SHP77 treated with DMSO at 0.1 percent for 48 hours (cell line): ENCODE results near the gene TBL1X.
"Not testable (repeated sequence)": the region's sequence is repeated elsewhere in the genome, so short reads cannot be mapped to it uniquely, and the experiment has no call there.

Experiments used
- DNase-seq: peaks from one replicate; lab custom pipeline; 2025; lab: John Stamatoyannopoulos, UW

Gene TBL1X

DNA sequence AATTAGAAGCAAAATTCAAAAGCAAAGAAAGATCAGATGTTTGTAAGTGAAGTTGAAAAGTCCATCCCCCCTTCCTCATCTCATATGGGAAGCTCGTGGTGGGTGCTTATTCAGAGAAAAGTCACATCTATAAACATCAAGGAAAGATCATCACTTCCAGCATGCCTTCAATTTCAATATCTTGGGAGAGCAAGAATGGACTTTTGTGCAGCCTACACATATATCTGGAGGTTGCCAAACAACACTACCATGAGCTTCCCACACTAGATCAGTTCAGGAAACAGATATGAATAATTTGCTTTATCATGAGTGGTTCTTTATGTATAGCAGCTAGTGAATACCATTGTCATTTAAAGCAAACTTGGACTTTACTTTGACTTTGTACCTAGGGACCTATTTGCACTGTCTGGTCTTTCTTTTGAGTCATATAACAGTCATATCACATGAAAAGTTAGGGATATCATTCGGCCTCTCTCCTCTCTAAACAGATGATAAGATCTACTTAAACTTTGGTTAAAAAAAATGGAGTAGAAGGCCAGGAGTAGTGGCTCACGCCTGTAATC, 5.6 kb upstream of the TBL1X start:
- DNase-seq: no peak

DNA sequence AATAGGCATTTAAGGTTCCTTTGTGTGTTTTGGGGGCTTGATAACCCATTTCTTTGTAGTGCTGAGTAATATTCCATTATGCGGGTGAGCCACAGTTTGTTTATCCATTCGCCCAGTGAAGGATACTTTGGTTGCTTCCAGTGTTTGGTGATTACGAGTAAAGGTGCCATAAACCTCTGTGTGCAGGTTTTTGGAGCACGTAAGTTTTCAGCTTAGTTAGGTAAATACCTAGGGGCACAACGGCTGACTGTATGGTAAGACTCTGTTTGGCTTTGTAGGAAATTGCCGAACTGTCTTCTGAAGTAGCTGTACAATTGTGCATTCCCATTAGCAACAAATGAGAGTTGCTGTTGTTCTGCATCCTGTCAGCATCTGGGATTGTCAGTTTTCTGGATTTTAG, 3.8 kb upstream of the TBL1X start:
- no peak for DNase-seq

DNA sequence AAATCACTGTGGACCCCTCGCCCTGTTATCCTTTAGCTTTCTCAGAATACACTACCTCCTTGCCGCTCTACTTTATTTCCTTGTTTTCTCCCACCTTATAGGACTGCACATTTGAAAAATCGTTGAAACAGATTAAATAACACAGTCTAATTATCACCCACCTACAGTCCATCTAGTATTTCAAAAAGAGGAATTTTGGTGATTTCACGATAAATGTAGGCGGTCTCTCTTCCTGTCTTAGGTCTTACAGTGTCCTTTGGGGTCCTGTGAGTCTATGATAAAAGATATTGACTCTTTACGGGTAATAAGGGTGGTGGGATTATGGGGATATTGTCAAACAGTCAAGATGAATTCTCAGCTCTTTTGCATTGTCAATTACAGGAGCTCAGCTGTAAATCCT, 2.4 kb upstream of the TBL1X start:
- no peak for DNase-seq

DNA sequence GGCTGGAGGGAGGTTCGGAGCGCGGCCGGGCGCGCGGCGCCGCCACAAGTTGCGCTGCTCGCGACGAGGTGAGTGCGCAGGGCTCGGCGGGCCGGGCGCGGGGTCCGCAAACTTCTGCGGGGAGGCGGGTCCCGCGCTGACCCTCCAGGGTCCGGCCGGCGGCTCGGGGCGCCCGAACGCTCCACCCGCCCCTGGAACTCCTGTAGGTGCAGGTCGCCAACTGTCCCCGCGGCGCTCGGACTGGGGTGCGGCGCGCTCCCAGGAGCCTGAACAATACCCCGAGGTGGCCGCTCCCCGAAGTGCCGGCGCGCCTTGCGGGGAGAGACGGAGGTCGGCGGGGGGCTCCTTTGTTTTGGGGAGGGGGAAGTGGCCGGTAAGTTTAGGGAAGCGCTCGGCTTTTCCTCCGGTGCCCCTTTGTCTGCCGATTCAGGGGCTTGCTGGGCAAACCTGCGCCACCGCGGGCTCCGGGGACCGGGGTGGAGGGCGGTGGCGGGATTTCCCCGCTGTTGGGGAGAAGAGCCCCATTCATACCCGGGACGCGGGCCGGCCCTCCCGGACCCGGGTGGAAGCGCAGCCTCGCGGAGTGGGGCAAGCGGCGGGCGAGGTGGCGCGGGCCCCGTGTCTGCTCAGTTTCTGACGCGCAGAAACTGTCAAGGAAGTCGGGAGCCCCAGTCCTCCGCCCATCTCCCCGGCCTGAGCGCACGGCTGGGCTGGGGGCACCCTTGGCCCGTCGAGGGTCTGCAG, 694 bp downstream of the TBL1X start:
- no peak for DNase-seq

DNA sequence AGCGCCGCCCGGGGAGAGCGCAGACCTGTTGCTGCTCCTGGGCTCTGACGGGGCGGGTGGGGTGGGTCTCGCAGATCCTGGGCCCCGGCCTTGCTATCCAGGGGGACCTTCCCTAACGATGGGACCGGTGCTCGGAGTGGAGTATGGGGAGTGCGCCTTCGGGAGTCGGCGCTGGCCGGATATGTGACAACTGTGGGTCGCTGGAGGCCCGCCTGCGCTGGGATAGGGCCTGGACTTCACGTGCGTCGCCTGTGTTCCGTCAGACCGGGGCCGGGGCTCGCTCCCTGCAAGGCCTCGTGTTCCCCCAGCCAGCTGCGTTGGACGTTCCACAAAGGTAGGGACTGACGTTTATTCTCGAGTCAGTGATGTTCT, 1.3 kb downstream of the TBL1X start:
- no peak for DNase-seq

DNA sequence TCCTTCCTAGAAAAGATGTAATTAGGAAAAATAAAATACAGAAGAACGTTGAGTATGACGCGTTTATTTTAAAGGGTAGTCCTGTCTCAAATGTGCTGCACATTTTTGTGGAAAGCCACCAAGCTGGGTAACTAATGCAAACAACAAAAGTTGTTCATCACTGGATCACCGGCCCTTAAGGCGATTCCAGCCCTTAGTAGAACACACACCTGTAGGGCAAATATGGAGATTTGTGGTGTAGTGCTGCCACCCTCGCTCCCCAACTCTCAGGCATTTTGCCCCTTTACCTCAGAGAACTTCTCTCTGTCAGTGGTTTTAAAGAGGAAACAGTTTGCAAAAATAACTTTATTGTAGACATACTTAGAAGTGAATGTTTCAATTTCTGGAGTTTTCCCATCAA, 1.9 kb downstream of the TBL1X start:
- no peak for DNase-seq

DNA sequence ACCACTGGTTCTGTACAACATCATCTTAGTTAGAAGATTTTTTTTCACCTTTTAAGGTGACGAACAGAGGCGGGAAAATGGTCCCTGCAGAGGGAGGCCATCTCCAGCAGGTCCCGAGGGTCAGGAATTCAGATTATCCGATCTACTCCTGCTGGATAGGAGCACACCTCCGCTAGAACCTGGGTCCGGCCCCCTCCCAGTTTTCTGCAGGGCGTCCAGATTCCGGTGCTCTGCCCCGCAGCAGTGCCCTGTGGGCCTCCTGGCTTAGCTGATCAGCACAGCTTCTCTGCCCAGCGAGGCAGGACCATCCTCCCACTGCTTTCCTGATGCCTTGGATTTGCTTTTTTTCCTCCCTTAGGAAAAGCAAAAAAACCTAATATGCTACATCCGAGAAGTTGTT, 2.3 kb downstream of the TBL1X start:
- DNase-seq: no peak

DNA sequence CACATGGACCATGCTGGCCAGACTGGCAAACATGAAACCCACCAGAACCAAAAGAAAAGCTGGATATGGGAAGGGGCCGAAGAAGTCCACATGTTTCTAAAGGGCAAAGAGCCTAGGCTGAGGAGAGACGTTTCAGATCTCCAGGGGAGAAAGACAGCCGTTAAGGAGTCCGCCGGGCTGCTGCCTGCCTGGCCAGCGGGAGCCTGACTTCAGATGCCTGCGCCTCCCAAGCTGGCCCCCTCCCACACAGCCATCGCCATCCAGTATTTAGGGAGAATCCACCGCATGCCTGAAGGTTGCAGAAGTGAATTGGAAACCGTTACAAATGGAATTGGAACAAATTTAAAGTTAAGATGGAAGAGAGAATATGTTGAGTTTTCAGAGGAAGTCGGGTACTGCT, 2.9 kb downstream of the TBL1X start:
- no peak for DNase-seq

DNA sequence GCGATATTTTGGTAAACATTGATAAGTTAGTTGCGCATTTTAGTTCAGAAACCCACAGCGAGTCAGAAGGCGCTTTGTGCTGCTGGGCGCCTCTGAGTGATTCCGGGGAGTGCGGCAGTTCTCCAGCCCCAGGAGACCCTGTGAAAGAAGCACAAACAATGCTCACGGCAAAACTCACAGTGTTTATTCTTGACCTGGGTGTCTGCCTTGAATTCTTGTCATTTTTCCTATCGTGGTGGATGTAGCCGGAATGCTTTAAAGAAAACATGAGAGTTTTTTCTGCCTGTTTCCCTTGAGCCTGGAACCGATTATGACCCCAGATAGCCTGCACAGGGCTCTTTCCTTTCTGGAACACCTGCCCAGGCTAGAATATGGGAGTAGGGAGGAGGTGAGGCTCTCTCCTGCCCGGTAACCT, 6.7 kb downstream of the TBL1X start:
- no peak for DNase-seq

DNA sequence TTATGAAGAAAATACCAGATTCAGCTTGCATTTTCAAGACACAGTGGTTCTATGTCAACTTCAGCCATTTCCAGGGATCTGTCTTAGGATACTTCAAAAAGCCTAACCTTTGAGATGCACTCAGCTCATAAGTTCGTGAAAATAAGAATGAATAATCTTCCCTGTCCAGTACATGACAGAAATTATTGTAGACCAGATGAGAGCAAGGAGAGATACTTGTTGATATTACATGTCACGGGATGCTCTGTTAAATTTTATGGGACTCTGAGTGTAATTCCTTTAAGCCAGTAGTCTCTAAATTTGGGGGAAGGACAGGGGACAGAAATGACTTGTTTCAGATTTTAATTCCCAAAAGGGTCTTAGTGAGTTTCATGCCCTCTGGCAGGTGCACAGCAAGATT, 8.8 kb downstream of the TBL1X start:
- DNase-seq: no peak

DNA sequence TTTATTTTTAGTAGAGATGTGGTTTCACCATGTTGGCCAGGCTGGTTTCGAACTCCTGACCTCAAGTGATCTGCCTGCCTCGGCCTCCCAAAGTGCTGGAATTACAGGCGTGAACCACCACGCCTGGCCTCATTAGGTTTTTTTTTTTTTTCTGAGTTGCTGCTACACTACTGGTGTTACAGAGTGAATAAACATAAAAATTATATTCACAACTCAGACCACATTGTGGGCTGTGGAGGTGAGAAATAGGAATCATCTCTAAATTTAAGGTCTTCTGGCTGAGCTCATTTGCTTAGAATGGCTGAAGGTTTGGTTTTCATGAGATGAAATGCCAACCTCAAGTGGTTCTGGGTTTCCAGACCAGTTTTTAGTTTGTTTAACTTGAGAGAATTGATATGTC, 10.6 kb downstream of the TBL1X start:
- not testable (repeated sequence) for DNase-seq

DNA sequence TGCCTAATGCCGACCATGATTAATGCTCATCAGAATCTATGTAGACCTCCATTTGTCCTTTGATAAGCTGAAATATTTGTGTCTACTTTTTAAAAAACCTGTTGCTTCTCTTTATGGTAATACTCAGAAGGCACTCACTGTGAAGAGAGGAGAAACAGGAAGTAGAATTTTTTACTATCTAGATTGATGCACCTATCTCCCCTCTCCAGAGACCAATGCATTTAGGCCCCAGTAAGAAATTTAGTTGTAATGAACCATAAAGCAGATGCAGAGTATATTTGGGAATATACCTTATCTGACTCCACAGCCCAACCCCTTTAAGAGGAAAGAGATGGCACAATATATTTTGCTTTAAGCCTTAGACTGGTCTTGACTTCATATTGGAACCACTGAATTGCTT, 11.1 kb downstream of the TBL1X start:
- DNase-seq: no peak

DNA sequence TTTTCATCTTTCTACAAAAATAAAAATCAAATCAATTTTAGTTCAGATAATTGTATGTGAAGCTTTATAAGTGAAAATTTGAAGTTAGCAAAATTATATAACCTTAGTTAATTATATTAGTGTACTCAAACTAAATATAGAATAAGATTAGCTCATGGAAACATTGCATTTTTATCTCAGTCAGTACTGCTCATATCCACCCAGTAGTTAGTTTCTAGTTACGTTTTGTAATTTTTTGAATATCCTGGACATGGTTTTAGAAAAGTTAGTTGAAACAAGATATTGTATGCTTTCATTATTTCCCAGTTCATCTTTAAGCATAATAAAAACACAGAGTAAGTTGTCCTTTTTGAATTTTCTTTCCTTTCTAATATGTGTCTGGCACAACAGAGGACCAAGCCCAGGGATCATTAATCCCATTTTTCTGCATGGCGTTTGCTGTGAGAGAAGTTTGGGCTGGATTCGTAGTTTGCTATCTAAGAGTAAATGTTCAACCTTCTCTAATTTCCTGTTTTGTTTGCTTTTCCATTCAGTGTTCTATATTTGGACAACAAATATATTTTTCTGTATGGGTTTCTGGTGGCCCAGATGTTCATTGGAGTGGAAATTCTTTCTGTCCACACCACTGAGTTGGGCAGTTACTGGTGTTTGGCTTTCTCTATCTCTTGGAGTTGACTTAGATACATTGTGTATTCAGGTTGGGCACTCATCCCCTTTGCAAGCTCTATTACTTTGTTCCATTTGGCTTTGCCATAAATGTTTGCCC, 12.1 kb downstream of the TBL1X start:
- DNase-seq: no peak

DNA sequence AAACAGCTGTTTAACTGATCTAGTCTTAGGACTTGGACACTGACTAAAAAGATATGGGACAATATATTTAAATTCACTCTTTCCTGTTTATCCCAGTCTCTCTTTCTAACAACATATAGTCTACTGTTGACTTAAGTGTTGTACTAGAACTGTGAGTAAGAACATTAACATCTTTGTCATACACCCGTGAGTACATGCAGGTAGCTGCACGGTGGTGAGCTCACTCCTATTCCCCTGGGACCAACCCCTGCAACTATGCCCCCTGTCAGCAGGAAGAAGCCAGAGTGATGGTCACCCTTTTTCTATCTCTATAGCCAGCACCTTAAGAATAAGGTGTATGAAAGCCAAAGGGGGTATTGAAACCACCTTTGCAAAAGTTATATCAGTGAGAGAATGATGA, 17.6 kb downstream of the TBL1X start:
- DNase-seq: no peak

DNA sequence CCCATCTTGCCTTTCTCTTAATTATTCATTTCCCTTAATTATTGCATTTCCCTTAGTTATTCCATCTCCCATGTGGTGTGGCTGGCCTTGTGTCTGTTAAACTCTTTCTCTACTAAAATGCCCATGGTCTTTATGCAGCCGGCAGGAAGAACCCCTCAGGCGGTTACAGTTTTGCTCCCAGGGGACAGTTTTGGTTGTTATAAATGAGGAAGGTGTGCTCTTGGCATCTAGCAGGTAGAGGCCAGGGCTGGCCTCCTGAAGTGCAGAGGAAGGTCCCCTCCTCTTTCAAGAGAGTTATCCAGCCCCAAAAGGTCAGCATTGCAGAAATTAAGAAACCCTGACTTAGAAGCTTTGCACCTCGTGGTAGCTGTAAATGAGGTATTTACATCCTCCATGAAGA, 18.0 kb downstream of the TBL1X start:
- no peak for DNase-seq

DNA sequence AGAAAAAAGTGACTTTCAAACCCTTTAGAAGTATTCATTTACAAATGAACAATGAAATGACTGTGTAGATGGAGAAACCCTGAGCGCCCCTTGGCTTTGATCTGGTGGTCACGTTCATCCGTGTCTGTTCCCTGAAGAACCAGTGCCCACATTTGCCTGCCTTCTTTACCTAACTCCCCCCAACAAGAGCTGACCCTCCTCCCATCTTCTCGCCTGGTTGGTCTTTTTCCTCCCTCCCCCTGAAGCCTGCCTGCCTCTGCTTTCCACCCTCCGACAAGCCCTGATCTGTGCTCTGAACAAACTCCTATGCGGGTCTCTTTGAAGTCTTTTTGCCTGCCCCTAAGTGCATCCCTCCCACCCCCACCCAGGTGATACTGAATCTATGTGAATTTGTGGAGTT, 18.5 kb downstream of the TBL1X start:
- DNase-seq: no peak

DNA sequence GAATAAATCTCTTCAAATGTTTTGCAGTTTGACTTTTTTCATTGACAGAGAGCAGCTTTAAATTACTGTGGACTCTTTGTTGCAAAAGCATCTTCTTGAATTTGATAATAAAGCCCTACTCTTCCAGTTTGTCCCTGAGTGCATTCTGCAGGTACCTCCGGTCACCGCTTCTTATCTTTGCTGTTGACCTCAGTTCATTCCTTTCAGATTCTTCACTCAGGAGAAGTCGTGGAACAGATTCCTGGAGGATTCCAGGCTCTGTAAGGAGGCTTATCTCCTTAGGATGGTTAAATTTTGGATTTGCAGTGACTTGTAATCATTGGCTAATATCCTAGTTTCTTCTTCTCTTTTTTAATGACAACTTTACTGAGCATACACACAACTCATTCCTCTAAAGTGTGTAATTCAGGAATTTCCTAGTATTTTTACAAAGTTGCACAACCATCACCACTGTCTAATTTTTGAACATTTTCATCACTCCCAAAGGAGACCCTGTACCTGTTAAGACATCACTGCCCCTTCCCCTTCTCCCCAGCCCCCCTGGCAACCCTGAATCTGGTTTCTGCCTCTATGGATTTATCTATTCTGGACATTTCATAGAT, 22.0 kb downstream of the TBL1X start:
- no peak for DNase-seq

DNA sequence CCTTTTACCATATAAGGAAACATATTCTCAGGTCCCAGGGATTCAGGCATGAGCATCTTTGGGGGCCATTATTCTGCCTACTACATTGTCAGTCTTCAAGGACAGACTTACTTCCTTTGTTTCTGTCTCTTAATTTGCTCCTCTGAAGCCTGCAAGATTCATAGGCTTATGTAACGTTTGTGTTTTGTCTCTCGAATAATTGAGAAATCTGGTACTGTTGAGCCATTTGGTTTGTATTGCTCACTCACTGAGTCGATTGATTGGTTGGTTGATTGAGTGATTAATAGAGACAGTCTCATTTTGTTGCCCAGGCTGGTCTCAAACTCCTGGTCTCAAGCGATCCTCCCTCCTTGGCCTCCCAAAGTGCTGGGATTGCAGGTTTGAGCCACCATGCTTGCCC, 23.7 kb downstream of the TBL1X start:
- no peak for DNase-seq

DNA sequence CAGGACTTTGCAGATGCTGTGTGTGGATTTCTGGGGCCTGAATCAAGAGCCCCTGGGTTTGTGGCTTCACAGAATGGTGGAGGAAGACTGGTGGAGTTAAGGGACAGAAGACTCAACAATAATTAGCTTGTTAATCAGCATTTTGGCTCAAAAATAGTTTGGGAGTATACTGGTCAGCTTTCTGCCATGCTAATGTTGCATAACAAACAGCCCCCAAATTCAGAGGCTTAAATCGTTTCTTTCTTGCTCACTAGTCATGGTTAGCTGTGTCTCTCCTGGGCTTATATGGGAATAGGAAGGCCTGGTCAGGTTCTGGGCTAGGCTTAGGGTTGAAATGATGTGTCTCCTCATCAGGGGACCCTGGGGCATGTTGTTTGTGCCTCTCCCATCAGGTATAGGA, 24.4 kb downstream of the TBL1X start:
- no peak for DNase-seq

DNA sequence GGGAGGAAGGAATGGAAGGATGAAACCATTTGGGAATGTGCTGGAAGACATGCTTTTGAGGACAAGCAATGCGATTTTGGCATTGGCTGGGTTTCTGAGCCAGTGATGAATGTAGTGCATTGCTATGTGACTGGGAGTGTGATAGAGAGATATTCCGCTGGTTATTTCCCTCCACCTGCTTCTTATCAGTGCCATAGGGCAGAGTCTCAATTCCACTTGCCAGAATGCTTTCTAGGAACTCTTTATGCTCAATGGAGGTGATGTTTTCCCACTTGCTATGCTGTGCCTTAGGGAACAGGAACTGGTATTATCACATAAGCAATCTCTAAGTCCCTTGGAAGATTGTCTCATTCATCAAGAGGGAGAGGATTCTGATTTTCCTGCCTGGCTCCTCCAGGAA, 28.0 kb downstream of the TBL1X start:
- DNase-seq: no peak

DNA sequence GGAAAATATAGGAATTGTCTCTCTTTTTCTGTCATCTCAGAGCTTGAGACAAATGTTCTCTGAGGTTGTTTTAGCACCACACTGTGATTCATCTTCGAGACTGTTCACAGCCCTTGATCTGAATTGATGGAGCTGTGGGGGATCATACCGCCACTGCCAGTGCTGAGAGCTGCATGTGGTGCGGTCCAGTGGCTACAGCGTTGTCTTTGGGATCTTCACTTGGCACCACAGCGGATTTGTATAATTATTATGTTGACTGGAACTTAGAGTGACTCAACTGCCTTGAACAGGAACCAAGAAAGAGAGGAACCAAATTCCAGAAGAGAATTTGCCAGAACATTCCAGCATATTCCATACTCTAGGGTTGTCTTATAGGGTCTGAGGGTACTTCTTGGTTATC, 29.1 kb downstream of the TBL1X start:
- DNase-seq: no peak

DNA sequence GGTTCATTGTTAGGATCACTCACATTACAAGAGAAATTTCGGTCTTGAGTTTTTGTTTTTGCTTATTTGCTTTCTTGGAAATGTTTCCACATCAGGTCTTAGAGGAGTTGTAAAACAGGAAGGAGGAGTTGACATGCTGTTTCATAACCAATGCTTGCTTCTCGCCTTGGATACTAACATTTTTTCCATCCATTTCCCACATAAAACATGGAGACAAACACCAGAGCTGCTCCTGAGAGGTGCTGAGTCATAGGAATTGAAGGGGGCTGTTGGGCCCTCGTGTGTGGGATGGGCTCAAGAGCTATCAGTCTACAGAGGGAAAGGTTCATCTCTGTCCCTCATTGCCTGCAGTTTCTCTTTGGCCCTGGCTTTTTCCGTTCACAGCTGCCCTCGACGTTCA, 29.9 kb downstream of the TBL1X start:
- DNase-seq: no peak

DNA sequence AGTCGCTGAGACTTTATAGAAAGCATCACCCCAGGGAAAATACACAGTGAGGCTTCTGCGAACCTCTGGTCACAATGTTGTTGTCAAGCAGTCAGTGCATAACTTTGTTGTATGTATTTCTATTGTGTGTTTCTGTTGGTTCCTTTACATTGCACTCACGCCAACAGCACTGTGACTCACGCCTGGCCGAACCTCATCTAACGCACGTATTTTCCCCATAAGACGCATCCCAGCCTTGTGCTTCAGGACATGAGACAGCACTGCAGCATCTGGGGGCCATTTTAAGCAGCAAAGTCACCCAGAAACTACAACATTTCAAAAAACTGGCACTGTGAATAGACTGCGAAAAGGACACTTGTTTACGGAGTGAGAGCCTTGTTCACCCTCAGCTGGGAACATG, 30.6 kb downstream of the TBL1X start:
- no peak for DNase-seq
